ENCODE results near the gene AGPAT3.

AGPAT3 gene

GRCh38 chr21:43994085-43994484 lies 129.1 kb downstream of the AGPAT3 start:
- no peak for DNase-seq (ENCODE audit: low read depth, low spot score)
- in situ Hi-C loops (cut with HindIII; ENCODE audit: low sequenced_read_pairs): no loop called here
- no peak for TF ChIP-seq CTCF (IDR thresholded peaks at IDR 0.05; ENCODE audit: low read depth, low read length)
- H3K4me3 ChIP-seq (ENCODE audit: low read depth, low read length): no peak overlapping the region

- no peak overlapping the region for H3K4me3 ChIP-seq (ENCODE audit: low read depth, low read length)
- no peak for TF ChIP-seq CTCF (IDR thresholded peaks at IDR 0.05; ENCODE audit: low read depth, low read length)
- DNase-seq (ENCODE audit: low read depth, low spot score): no peak
- in situ Hi-C loops (cut with HindIII; ENCODE audit: low sequenced_read_pairs): no loop called here
Observed at GRCh38 chr21:43994646-43995045, 129.6 kb downstream of the AGPAT3 start.

GRCh38 chr21:43995521-43996105 lies 130.6 kb downstream of the AGPAT3 start:
- no peak overlapping the region for H3K4me3 ChIP-seq (ENCODE audit: low read depth, low read length)
- TF ChIP-seq CTCF (IDR thresholded peaks at IDR 0.05; ENCODE audit: low read depth, low read length): no peak
- in situ Hi-C loops (cut with HindIII; ENCODE audit: low sequenced_read_pairs): no loop called here
- DNase-seq (ENCODE audit: low read depth, low spot score): no peak

- DNase-seq (ENCODE audit: low read depth, low spot score): no peak
- in situ Hi-C loops (cut with HindIII; ENCODE audit: low sequenced_read_pairs): no loop called here
- no peak for TF ChIP-seq CTCF (IDR thresholded peaks at IDR 0.05; ENCODE audit: low read depth, low read length)
- no peak overlapping the region for H3K4me3 ChIP-seq (ENCODE audit: low read depth, low read length)
Observed at GRCh38 chr21:43997766-43998742, 133.0 kb downstream of the AGPAT3 start.

- no peak overlapping the region for H3K4me3 ChIP-seq (ENCODE audit: low read depth, low read length)
- no peak for TF ChIP-seq CTCF (IDR thresholded peaks at IDR 0.05; ENCODE audit: low read depth, low read length)
- in situ Hi-C loops (cut with HindIII; ENCODE audit: low sequenced_read_pairs): no loop called here
- no peak for DNase-seq (ENCODE audit: low read depth, low spot score)
Observed at GRCh38 chr21:44000360-44000759, 135.3 kb downstream of the AGPAT3 start.

GRCh38 chr21:44002511-44002910 lies 137.5 kb downstream of the AGPAT3 start:
- no peak for DNase-seq (ENCODE audit: low read depth, low spot score)
- in situ Hi-C loops (cut with HindIII; ENCODE audit: low sequenced_read_pairs): no loop called here
- TF ChIP-seq CTCF (IDR thresholded peaks at IDR 0.05; ENCODE audit: low read depth, low read length): no peak
- H3K4me3 ChIP-seq (ENCODE audit: low read depth, low read length): no peak overlapping the region
